Measurements from ENCODE around the gene DNMT1.

Gene DNMT1

DNA sequence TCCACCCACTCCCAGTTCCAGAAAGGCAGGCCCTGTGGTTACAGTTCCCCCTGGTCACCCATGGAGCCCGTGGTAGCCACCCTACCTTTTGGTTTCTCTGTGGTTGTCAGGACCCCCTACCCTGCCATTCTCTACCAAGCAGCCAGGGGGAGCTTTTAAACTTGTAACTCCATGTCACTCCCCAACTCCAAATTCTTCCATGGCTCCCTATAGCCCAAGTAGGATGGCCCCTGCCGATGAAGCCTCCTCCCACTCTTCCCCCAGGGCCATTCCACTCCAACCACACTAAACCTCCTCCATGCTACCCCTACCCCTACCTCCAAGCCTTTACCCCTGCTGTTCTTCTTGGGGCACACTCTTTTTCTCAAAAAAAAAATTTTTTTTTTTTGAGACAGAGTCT, 34.2 kb upstream of the DNMT1 start:
- DNase-seq (ENCODE audit: low spot score in 2 of 2), result no peak
- Mint-ChIP-seq H3K9me3 (no peaks in the 10 kb centered on the region), H3K27me3 (no peaks in the 10 kb centered on the region), H3K27ac (ENCODE audit: low read depth) (peak overlapping the region; percentile 85), H3K4me1 (peaks cover 22% of the 10 kb centered on the region), H3K36me3 (ENCODE audit: insufficient read depth) (peaks cover 14% of the 10 kb centered on the region), H3K4me3 (peak overlapping the region; percentile 89)
- ATAC-seq (replicated peaks; ENCODE audit: extremely low read depth, poor library complexity, severe bottlenecking), result no peak

DNA sequence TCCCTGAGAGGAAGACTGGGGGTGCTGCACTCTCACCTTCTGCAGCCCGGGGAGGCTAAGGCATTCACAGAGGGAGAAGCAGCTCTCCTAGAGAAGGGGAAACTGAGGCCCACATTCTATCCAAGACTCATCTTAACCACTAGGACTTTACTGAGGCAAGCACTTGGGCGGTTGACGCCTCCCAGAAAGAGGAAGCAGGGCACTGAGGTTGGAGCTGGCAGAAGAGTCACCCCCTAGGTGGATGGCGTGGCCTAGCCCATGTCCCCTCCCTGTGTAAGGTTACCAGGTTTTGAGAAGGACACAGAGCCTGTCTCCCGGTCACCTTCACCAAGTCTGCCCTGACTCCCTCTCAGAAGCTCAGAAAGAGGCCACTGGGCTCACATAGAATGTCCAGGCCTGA, 33.6 kb upstream of the DNMT1 start:
- Mint-ChIP-seq H3K9me3 (no peaks in the 10 kb centered on the region), H3K27me3 (no peaks in the 10 kb centered on the region), H3K36me3 (ENCODE audit: insufficient read depth) (peaks cover 15% of the 10 kb centered on the region), H3K4me3 (no peak overlapping the region), H3K27ac (ENCODE audit: low read depth) (no peak overlapping the region), H3K4me1 (peaks cover 22% of the 10 kb centered on the region)
- DNase-seq (ENCODE audit: low spot score in 2 of 2) (no peak), ATAC-seq (replicated peaks; ENCODE audit: extremely low read depth, poor library complexity, severe bottlenecking) (no peak)

DNA sequence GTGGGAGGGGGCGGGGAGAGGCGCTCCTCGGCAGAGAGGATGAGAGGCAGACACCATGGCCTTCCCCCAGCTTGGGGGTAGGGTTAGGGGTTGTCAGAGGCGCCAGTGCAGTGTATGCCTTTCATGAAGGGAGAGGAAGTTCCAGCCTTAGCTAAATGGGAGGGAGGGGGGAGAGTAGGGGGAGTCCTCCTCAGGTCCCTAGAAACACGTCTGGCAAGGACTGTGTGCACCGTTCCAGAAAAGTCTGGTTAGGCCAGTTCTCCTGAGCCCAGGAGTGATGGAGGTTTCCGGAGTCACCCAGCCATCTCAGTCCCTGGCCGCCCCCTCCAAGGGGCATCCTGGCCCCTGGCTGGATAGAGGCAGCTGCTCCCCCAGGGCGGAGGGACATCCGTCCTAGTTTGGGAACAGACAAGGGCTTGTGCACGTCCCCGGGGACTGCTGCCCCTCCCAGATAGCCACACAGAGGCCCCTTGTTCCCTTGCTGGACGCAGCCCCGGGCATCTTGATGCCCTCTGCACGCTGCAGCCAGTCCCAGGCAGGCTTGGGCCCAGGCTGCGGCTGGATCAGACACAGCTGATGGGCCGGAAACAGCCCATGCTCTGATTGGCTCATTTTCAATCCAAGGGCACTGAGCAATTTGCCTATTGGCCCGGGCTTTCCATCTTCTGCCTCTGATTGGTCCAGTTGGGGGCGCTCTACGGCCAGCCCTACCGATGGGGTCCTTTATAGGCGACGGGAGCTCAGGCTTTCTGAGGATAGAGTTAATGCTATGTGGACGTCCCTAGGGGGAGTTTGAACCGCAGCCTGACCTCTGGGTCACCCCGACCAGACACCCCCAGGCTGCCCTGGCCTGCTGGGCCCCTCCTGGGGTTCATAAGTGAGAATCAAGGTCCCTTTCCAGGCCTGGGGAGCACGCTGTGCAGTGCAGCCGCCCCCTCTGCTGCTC, 32.5 kb upstream of the DNMT1 start:
- H3K4me1 Mint-ChIP-seq, result peaks cover 22% of the 10 kb centered on the region
- no peaks in the 10 kb centered on the region for H3K9me3 Mint-ChIP-seq
- ATAC-seq (replicated peaks; ENCODE audit: extremely low read depth, poor library complexity, severe bottlenecking), result no peak
- no peak overlapping the region for H3K27ac Mint-ChIP-seq (ENCODE audit: low read depth)
- H3K27me3 Mint-ChIP-seq, result no peaks in the 10 kb centered on the region
- peaks cover 19% of the 10 kb centered on the region for H3K36me3 Mint-ChIP-seq (ENCODE audit: insufficient read depth)
- DNase-seq (ENCODE audit: low spot score in 2 of 2), result no peak
- no peak overlapping the region for H3K4me3 Mint-ChIP-seq

DNA sequence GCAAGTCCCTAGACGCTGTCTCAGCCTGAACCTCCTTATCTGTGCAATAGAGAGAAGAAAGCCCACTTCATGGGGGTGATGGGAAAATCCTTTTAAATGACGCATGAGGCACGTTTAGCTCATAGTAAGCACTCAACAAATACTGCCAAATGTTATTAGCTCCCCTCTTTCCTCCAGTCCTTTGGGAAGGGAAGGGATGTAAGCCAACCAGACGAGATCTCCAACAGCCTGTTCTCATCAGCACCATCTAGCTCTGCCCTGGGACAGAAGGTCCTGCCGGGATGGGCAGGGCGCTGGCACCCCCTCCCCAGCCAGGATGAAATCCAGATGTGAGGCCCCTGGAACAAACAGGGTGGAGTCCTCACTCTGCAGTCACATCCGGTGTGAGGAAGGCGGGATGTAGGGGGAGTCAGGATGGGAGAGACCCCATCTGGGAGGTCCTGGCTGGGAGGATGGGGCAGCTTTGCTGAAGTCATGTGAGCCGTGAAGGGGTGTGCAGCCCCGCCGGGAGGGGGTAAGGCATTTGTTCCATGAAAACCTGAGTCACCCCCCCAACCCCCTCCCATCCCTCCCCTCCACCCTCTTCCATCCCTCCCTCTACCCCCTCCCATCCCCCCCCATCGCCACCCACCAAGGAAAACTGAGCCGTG, 31.7 kb upstream of the DNMT1 start:
- H3K27ac Mint-ChIP-seq (ENCODE audit: low read depth), result no peak overlapping the region

DNA sequence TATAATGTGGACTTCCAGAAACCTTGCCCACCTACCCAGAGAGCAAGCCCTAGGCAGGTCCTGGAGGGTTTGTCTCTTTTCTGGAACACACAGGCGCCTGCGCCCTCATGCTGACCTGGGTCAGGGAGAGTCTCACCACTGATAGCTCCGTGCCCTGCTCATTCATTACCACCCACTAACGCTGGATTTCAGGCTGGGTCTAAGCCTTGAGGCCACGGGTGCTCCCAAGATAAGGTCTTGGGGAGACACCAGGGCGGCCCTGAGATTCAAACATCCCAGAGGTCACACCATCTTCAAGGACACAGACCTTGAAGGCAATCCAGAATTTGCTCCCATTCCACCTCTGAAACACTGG, 31.2 kb upstream of the DNMT1 start:
- Mint-ChIP-seq H3K27me3 (no peaks in the 10 kb centered on the region), H3K36me3 (ENCODE audit: insufficient read depth) (peaks cover 16% of the 10 kb centered on the region), H3K4me3 (no peak overlapping the region), H3K9me3 (no peaks in the 10 kb centered on the region), H3K27ac (ENCODE audit: low read depth) (no peak overlapping the region), H3K4me1 (peaks cover 22% of the 10 kb centered on the region)
- no peak for ATAC-seq (replicated peaks; ENCODE audit: extremely low read depth, poor library complexity, severe bottlenecking)
- no peak for DNase-seq (ENCODE audit: low spot score in 2 of 2)

More for the DNA sequence above, 31.7 kb upstream of the DNMT1 start:
- no peak overlapping the region for H3K4me3 Mint-ChIP-seq
- H3K27me3 Mint-ChIP-seq, result no peaks in the 10 kb centered on the region
- ATAC-seq (replicated peaks; ENCODE audit: extremely low read depth, poor library complexity, severe bottlenecking), result no peak
- peaks cover 19% of the 10 kb centered on the region for H3K36me3 Mint-ChIP-seq (ENCODE audit: insufficient read depth)
- DNase-seq (ENCODE audit: low spot score in 2 of 2), result no peak
- no peaks in the 10 kb centered on the region for H3K9me3 Mint-ChIP-seq
- peaks cover 22% of the 10 kb centered on the region for H3K4me1 Mint-ChIP-seq

DNA sequence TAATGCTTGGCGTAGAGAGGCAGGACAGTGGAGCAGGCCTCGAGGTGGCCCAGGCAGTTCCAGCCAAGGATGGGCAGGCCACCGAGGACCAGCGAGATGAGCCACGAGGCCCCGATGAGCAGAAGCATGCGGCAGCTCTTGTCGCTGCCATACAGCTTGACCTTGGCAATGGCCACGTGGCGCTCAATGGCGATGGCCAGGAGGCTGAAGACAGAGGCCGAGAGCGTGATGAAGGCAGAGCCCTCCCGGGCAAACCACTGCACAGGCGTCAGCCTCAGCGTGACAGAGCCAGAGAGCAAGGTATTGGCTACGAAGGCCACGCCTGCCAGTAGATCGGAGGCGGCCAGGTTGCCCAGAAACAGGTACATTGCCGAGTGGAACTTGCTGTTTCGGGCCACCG, 29.6 kb upstream of the DNMT1 start:
- H3K9me3 Mint-ChIP-seq, result no peaks in the 10 kb centered on the region
- H3K36me3 Mint-ChIP-seq (ENCODE audit: insufficient read depth), result peaks cover 9% of the 10 kb centered on the region
- ATAC-seq (replicated peaks; ENCODE audit: extremely low read depth, poor library complexity, severe bottlenecking) (no peak), DNase-seq (ENCODE audit: low spot score in 2 of 2) (no peak)
- H3K27me3 Mint-ChIP-seq, result no peaks in the 10 kb centered on the region
- peaks cover 16% of the 10 kb centered on the region for H3K4me1 Mint-ChIP-seq
- H3K4me3 Mint-ChIP-seq, result no peak overlapping the region
- H3K27ac Mint-ChIP-seq (ENCODE audit: low read depth), result no peak overlapping the region

DNA sequence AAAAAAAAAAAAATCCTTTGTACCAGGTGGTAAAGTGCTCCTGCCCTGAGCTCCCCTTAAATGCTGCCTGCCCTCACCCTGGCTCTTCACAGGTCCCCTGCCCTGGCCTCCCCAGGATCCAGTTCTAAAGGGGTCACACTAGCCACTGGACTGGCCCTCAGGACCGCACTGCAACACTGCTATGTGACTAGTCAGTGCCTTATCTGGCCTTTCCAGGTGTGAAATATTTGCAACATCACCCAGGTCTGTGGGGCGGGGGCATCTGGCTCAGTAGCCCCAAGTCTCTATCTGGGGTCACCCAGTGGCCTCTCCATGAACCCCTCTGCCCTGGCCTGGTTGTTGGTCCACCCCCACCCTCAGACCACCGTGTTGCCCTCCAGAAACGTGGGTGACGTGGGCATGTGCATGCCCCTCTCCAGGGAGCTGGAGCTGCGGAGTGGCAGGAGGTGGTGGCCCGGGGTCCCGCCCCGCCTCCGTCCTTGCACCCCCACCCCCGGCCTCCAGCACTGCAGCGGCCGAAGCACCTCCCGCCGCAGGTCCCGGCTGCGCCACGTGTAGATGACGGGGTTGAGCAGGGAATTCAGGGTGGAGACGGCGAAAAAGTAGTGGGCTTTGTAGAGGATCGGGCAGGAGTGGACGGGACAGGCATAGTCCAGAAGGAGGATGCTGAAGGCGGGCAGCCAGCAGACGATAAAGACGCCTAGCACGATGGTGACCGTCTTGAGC, 28.9 kb upstream of the DNMT1 start:
- H3K27me3 Mint-ChIP-seq, result no peaks in the 10 kb centered on the region
- H3K4me1 Mint-ChIP-seq, result peaks cover 9% of the 10 kb centered on the region
- ATAC-seq (replicated peaks; ENCODE audit: extremely low read depth, poor library complexity, severe bottlenecking) (no peak), DNase-seq (ENCODE audit: low spot score in 2 of 2) (no peak)
- peaks cover 10% of the 10 kb centered on the region for H3K36me3 Mint-ChIP-seq (ENCODE audit: insufficient read depth)
- no peak overlapping the region for H3K27ac Mint-ChIP-seq (ENCODE audit: low read depth)
- H3K9me3 Mint-ChIP-seq, result no peaks in the 10 kb centered on the region
- no peak overlapping the region for H3K4me3 Mint-ChIP-seq

DNA sequence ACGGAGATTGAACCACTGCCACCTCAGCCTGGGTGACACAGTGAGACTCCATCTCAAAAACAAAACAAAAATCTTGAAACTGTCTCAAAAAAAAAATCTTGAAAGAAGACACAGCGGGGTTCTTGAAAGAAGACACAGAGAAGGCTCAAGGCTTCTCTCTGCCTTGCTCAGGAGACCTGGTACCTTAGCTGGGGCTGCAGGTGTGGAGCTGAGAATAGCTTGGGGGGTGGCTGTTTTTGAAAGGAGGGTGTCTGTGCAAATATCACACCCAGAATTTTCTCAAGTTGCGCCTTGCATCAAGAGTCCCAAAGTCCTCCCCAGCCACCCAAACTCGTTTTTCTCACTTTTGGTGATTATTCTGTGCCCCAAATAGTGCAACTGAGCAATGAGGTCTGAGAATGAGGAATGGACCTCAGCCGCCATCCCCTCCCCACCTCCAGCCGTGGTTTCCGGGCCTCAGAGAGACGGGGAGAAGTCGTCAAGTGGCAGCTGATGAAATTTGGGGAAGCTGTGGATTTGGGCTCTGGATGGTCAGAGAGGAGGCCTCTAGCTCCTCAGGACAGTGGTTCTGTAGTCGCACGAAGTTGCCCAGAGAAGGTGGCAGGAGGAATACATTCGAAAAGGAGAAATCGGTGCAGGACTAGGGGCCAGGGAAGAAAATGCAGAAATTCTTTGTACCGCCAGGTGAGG, 27.6 kb upstream of the DNMT1 start:
- Mint-ChIP-seq H3K4me1 (peaks cover 8% of the 10 kb centered on the region), H3K27ac (ENCODE audit: low read depth) (no peak overlapping the region), H3K4me3 (no peak overlapping the region), H3K9me3 (no peaks in the 10 kb centered on the region), H3K36me3 (ENCODE audit: insufficient read depth) (peaks cover 13% of the 10 kb centered on the region), H3K27me3 (no peaks in the 10 kb centered on the region)
- DNase-seq (ENCODE audit: low spot score in 2 of 2) (no peak), ATAC-seq (replicated peaks; ENCODE audit: extremely low read depth, poor library complexity, severe bottlenecking) (no peak)

DNA sequence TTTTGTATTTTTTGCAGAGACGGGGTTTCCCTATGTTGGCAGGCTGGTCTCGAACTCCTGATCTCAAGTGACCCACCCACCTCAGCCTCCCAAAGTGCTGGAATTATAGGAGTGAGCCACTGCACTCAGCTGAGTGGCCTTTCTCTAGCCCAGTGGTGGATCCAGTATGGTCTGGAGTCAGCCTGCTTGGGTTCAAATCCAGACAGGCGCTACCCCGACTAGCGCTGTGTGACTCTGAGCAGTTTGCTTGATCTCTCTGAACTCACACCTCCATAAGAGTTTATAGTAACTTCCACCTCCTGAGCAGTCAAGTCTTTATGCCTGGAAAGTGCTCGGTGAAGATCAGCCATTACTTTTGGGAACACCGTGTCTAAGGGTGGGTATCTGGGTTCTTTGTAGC, 25.9 kb upstream of the DNMT1 start:
- H3K27me3 Mint-ChIP-seq, result no peaks in the 10 kb centered on the region
- no peaks in the 10 kb centered on the region for H3K9me3 Mint-ChIP-seq
- H3K27ac Mint-ChIP-seq (ENCODE audit: low read depth), result no peak overlapping the region
- no peak overlapping the region for H3K4me3 Mint-ChIP-seq
- DNase-seq (ENCODE audit: low spot score in 2 of 2), result no peak
- no peak for ATAC-seq (replicated peaks; ENCODE audit: extremely low read depth, poor library complexity, severe bottlenecking)
- no peaks in the 10 kb centered on the region for H3K4me1 Mint-ChIP-seq
- H3K36me3 Mint-ChIP-seq (ENCODE audit: insufficient read depth), result peaks cover 13% of the 10 kb centered on the region

DNA sequence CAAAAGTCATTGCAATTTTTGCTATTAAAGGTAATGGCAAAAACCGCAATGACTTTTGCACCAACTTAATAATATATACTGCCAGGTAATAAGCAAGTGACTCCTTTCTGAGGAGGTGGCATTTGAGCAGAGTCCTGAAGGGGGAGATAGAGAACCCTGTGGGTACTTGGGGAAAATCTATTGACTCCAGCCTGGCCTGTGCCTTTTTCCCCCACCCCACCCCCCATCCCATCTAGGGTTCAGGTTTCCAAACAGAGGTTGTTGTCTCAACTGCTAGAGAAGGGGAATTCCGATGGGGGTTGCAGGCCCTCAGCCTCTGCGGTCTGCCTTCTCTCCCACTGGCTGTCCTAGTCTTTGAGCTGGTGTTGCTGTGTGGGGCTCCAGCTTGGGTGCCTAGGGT, 24.9 kb upstream of the DNMT1 start:
- H3K4me1 Mint-ChIP-seq, result no peaks in the 10 kb centered on the region
- H3K27me3 Mint-ChIP-seq, result no peaks in the 10 kb centered on the region
- H3K36me3 Mint-ChIP-seq (ENCODE audit: insufficient read depth), result peaks cover 13% of the 10 kb centered on the region
- ATAC-seq (replicated peaks; ENCODE audit: extremely low read depth, poor library complexity, severe bottlenecking), result peak; percentile 70
- H3K27ac Mint-ChIP-seq (ENCODE audit: low read depth), result no peak overlapping the region
- DNase-seq (ENCODE audit: low spot score in 2 of 2), result peak in 1 of 2 donors; percentile 20
- H3K9me3 Mint-ChIP-seq, result no peaks in the 10 kb centered on the region
- H3K4me3 Mint-ChIP-seq, result no peak overlapping the region

DNA sequence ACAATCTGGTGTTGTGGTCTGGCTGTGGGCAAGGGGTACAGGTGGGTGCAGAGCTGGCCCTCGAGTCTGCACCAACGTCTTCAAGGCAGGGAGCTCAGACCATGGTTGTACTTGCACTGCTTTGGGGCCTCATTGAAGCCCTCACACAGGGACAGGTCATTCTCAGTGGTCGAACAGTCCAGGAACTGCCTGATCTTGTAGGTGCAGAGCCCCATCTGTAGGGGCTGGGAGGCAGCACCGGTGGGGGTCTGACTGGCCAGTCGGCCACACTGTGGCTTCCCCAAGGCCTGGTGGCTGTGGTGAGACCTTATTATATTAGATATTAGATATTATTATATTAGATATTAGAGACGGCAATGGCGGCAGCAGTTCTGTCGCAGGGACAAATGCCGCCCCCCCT, 22.3 kb upstream of the DNMT1 start:
- Mint-ChIP-seq H3K36me3 (ENCODE audit: insufficient read depth) (peaks cover 6% of the 10 kb centered on the region), H3K27me3 (no peaks in the 10 kb centered on the region), H3K9me3 (no peaks in the 10 kb centered on the region), H3K4me3 (no peak overlapping the region), H3K4me1 (no peaks in the 10 kb centered on the region), H3K27ac (ENCODE audit: low read depth) (no peak overlapping the region)
- ATAC-seq (replicated peaks; ENCODE audit: extremely low read depth, poor library complexity, severe bottlenecking) (no peak), DNase-seq (ENCODE audit: low spot score in 2 of 2) (no peak)

DNA sequence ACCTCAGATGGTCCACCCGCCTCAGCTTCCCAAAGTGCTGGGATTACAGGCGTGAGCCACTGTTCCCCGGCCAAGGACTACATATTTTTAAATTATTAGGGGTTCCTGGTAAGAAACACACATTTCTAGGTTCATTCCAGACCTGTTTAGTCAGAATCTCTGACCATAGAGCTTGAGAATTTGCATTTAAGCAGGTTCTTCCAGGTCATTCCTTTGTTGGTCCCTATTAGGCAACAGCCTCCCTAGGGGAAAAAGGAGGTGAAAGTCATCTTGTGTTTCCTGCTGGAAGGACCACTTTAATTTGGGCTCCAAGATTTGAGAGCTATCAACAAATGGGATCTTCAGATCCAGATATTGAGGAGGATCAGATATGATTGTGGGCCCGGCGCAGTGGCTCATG, 20.0 kb upstream of the DNMT1 start:
- H3K9me3 Mint-ChIP-seq, result no peaks in the 10 kb centered on the region
- no peak for DNase-seq (ENCODE audit: low spot score in 2 of 2)
- ATAC-seq (replicated peaks; ENCODE audit: extremely low read depth, poor library complexity, severe bottlenecking), result no peak
- H3K27ac Mint-ChIP-seq (ENCODE audit: low read depth), result no peak overlapping the region
- peaks cover 6% of the 10 kb centered on the region for H3K36me3 Mint-ChIP-seq (ENCODE audit: insufficient read depth)
- no peaks in the 10 kb centered on the region for H3K27me3 Mint-ChIP-seq
- no peaks in the 10 kb centered on the region for H3K4me1 Mint-ChIP-seq
- no peak overlapping the region for H3K4me3 Mint-ChIP-seq
